ENCODE measurements around the gene NLRP10. TPM values are rescaled to one million over a fixed set of nuclear protein-coding genes. Genes with fewer than 3 reads are reported as not detected.

The NLRP10 gene
- not detected for polyA plus RNA-seq (2013, experiment 1 of 2)
- not detected for polyA plus RNA-seq (2013, experiment 2 of 2)

DNA sequence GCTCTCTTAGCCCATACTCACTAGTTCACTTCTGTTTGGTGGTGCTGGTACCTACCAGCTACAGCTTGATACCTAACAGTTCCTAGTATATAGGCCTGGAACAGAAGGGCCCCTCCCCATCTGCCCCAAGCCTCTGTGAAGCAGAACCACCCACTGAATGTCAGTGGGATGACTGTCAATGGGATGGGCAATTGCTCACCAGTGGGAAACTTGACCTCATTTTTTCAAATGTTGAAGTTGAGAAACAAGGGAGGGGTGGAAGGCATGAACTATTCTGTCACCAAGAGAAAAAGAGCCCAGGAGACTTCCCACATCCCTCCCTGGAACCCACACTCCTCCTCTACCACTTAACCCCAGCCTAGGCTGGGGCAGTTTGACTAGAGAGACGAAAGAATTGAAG lies at the start of gene NLRP10:
TSS of gene NLRP10 (minus strand) at position 62 of the 400 bp plus-strand sequence. CDS start 1,952 bp downstream, outside the sequence.
- no CpG with 5 or more reads among the region's 1 CpG for WGBS, 2 experiments (ENCODE audit: insufficient coverage in 2 of 2)
- Histone ChIP-seq H3K4me1 (ENCODE audit: control insufficient read depth, insufficient read depth, low read length, poor library complexity, severe bottlenecking) (peaks cover 6% of the 10 kb centered on the region), H3K9me3 (ENCODE audit: control insufficient read depth, low read length) (no peaks in the 10 kb centered on the region), H3K4me3 (ENCODE audit: extremely low read depth, insufficient read depth, low read length, poor library complexity, severe bottlenecking) (no peak within 1 kb of the TSS), H3K36me3 (ENCODE audit: control insufficient read depth, insufficient read depth, low read length) (no peaks in the 10 kb centered on the region), H3K27ac (ENCODE audit: low read depth, low read length, severe bottlenecking) (no peak within 1 kb of the TSS)

GRCh38 chr11:8013833-8014232 lies 48.6 kb upstream of the NLRP10 start:
- peaks cover 4% of the 10 kb centered on the region for H3K4me1 ChIP-seq (ENCODE audit: control insufficient read depth, insufficient read depth, low read length, poor library complexity, severe bottlenecking)
- H3K4me3 ChIP-seq (ENCODE audit: extremely low read depth, insufficient read depth, low read length, poor library complexity, severe bottlenecking), result no peak overlapping the region
- H3K27ac ChIP-seq (ENCODE audit: low read depth, low read length, severe bottlenecking), result no peak overlapping the region
- no peaks in the 10 kb centered on the region for H3K36me3 ChIP-seq (ENCODE audit: control insufficient read depth, insufficient read depth, low read length)
- WGBS, 2 experiments (ENCODE audit: insufficient coverage in 2 of 2), result 69 to 76% methylated on average over 3 of the region's 5 CpGs
- no peaks in the 10 kb centered on the region for H3K9me3 ChIP-seq (ENCODE audit: control insufficient read depth, low read length)

DNA sequence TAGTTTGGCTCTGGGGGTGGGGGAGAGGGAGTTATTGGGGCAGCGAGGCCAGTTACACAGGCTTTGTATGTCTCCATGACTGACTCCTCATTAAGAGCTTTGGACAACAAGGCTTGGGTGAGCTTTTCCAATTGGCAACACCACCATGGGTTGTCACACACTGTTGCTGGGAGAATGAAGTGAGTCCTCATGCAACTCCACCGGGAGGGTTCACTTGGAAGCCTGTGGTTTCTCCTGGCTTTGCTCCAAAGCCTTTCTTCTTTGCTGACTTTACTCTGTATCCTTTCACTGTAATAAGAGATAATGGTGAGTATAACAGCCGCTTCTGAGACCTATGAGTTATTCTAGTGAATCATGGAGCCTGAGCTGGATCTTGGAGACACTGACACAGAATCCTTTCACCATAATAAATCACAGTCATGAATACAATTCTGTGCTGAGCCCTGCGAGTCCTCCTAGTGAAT lies 46.8 kb upstream of the NLRP10 start:
- no peaks in the 10 kb centered on the region for H3K36me3 ChIP-seq (ENCODE audit: control insufficient read depth, insufficient read depth, low read length)
- H3K4me1 ChIP-seq (ENCODE audit: control insufficient read depth, insufficient read depth, low read length, poor library complexity, severe bottlenecking), result no peaks in the 10 kb centered on the region
- H3K4me3 ChIP-seq (ENCODE audit: extremely low read depth, insufficient read depth, low read length, poor library complexity, severe bottlenecking), result no peak overlapping the region
- no peak overlapping the region for H3K27ac ChIP-seq (ENCODE audit: low read depth, low read length, severe bottlenecking)
- no peaks in the 10 kb centered on the region for H3K9me3 ChIP-seq (ENCODE audit: control insufficient read depth, low read length)
- 77 to 92% methylated on average over 2 to 3 of the region's 4 CpGs for WGBS, 2 experiments (ENCODE audit: insufficient coverage in 2 of 2)

GRCh38 chr11:8011371-8011770 lies 46.1 kb upstream of the NLRP10 start:
- H3K36me3 ChIP-seq (ENCODE audit: control insufficient read depth, insufficient read depth, low read length), result no peaks in the 10 kb centered on the region
- H3K4me3 ChIP-seq (ENCODE audit: extremely low read depth, insufficient read depth, low read length, poor library complexity, severe bottlenecking), result no peak overlapping the region
- WGBS, 2 experiments (ENCODE audit: insufficient coverage in 2 of 2), result 100% methylated on average over 1 of the region's 2 CpGs; no CpG with 5 or more reads in 1 of the 2 experiments
- no peak overlapping the region for H3K27ac ChIP-seq (ENCODE audit: low read depth, low read length, severe bottlenecking)
- no peaks in the 10 kb centered on the region for H3K4me1 ChIP-seq (ENCODE audit: control insufficient read depth, insufficient read depth, low read length, poor library complexity, severe bottlenecking)
- no peaks in the 10 kb centered on the region for H3K9me3 ChIP-seq (ENCODE audit: control insufficient read depth, low read length)

DNA sequence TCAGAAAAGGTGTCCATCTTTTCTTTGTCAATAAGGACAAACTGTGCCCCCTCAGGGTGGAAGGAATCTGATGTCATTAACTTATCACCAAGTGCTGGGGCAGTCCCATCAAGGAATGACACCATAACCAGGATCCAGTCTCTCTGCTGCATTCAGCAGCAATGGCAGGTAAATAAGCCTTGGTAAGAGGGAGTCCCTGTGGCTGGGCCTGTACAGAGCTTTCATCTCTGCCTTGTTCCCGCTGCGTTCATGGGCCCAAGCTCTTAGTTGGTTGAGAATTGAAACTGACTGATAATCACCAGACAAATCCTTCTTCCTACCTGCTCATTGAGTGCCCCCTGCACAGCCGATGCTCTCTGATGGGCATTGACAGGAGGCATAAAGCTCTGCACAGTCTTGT lies 44.6 kb upstream of the NLRP10 start:
- no peaks in the 10 kb centered on the region for H3K36me3 ChIP-seq (ENCODE audit: control insufficient read depth, insufficient read depth, low read length)
- H3K4me1 ChIP-seq (ENCODE audit: control insufficient read depth, insufficient read depth, low read length, poor library complexity, severe bottlenecking), result no peaks in the 10 kb centered on the region
- WGBS, 2 experiments (ENCODE audit: insufficient coverage in 2 of 2), result 96% methylated on average over 3 of the region's 3 CpGs; no CpG with 5 or more reads in 1 of the 2 experiments
- H3K27ac ChIP-seq (ENCODE audit: low read depth, low read length, severe bottlenecking), result no peak overlapping the region
- H3K9me3 ChIP-seq (ENCODE audit: control insufficient read depth, low read length), result no peaks in the 10 kb centered on the region
- H3K4me3 ChIP-seq (ENCODE audit: extremely low read depth, insufficient read depth, low read length, poor library complexity, severe bottlenecking), result no peak overlapping the region

GRCh38 chr11:8008212-8008611 lies 43.0 kb upstream of the NLRP10 start:
- Histone ChIP-seq H3K36me3 (ENCODE audit: control insufficient read depth, insufficient read depth, low read length) (no peaks in the 10 kb centered on the region), H3K4me3 (ENCODE audit: extremely low read depth, insufficient read depth, low read length, poor library complexity, severe bottlenecking) (no peak overlapping the region), H3K4me1 (ENCODE audit: control insufficient read depth, insufficient read depth, low read length, poor library complexity, severe bottlenecking) (no peaks in the 10 kb centered on the region), H3K27ac (ENCODE audit: low read depth, low read length, severe bottlenecking) (no peak overlapping the region), H3K9me3 (ENCODE audit: control insufficient read depth, low read length) (no peaks in the 10 kb centered on the region)
- WGBS, 2 experiments (ENCODE audit: insufficient coverage in 2 of 2), result 40% methylated on average over 1 of the region's 4 CpGs; no CpG with 5 or more reads in 1 of the 2 experiments

GRCh38 chr11:8006349-8006977 lies 41.2 kb upstream of the NLRP10 start:
- no peaks in the 10 kb centered on the region for H3K9me3 ChIP-seq (ENCODE audit: control insufficient read depth, low read length)
- H3K4me3 ChIP-seq (ENCODE audit: extremely low read depth, insufficient read depth, low read length, poor library complexity, severe bottlenecking), result no peak overlapping the region
- no peaks in the 10 kb centered on the region for H3K4me1 ChIP-seq (ENCODE audit: control insufficient read depth, insufficient read depth, low read length, poor library complexity, severe bottlenecking)
- H3K36me3 ChIP-seq (ENCODE audit: control insufficient read depth, insufficient read depth, low read length), result no peaks in the 10 kb centered on the region
- H3K27ac ChIP-seq (ENCODE audit: low read depth, low read length, severe bottlenecking), result no peak overlapping the region

- H3K4me3 ChIP-seq (ENCODE audit: extremely low read depth, insufficient read depth, low read length, poor library complexity, severe bottlenecking), result no peak overlapping the region
- no peaks in the 10 kb centered on the region for H3K9me3 ChIP-seq (ENCODE audit: control insufficient read depth, low read length)
- H3K36me3 ChIP-seq (ENCODE audit: control insufficient read depth, insufficient read depth, low read length), result no peaks in the 10 kb centered on the region
- no peak overlapping the region for H3K27ac ChIP-seq (ENCODE audit: low read depth, low read length, severe bottlenecking)
- no peaks in the 10 kb centered on the region for H3K4me1 ChIP-seq (ENCODE audit: control insufficient read depth, insufficient read depth, low read length, poor library complexity, severe bottlenecking)
These were observed 40.3 kb upstream of the NLRP10 start for GRCh38 chr11:8005556-8005955.

GRCh38 chr11:8004008-8004407 lies 38.8 kb upstream of the NLRP10 start:
- WGBS, 2 experiments (ENCODE audit: insufficient coverage in 2 of 2), result 71 to 100% methylated on average over 1 of the region's 2 CpGs
- no peaks in the 10 kb centered on the region for H3K4me1 ChIP-seq (ENCODE audit: control insufficient read depth, insufficient read depth, low read length, poor library complexity, severe bottlenecking)
- no peaks in the 10 kb centered on the region for H3K9me3 ChIP-seq (ENCODE audit: control insufficient read depth, low read length)
- H3K4me3 ChIP-seq (ENCODE audit: extremely low read depth, insufficient read depth, low read length, poor library complexity, severe bottlenecking), result no peak overlapping the region
- peaks cover 10% of the 10 kb centered on the region for H3K36me3 ChIP-seq (ENCODE audit: control insufficient read depth, insufficient read depth, low read length)
- no peak overlapping the region for H3K27ac ChIP-seq (ENCODE audit: low read depth, low read length, severe bottlenecking)

- WGBS, 2 experiments (ENCODE audit: insufficient coverage in 2 of 2), result 85 to 91% methylated on average over 5 to 6 of the region's 7 CpGs
- no peak overlapping the region for H3K4me3 ChIP-seq (ENCODE audit: extremely low read depth, insufficient read depth, low read length, poor library complexity, severe bottlenecking)
These were observed 37.9 kb upstream of the NLRP10 start for GRCh38 chr11:8003187-8003586.

DNA sequence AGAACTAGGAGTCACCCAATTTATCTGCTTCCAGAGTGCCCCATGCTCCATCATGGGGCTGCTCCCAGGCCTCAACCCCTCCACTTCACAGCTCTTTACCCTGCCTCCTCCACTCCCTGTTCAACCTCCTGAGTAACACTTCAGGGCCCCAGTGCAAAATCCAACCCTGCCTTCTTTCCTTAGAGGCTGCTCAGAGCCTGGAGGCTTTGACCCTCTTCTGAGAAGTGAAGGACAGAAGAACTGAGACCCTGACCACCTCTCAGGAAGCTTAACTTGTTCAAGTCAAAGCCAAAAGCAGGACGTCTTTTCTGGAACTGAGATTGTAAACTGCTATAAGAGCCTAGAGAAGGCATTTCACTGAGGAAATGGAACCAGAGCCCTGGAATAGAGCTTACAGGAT lies 37.4 kb upstream of the NLRP10 start:
- 82 to 100% methylated on average over 1 of the region's 1 CpG for WGBS, 2 experiments (ENCODE audit: insufficient coverage in 2 of 2)
- H3K4me3 ChIP-seq (ENCODE audit: extremely low read depth, insufficient read depth, low read length, poor library complexity, severe bottlenecking), result no peak overlapping the region
- H3K27ac ChIP-seq (ENCODE audit: low read depth, low read length, severe bottlenecking), result no peak overlapping the region
- H3K4me1 ChIP-seq (ENCODE audit: control insufficient read depth, insufficient read depth, low read length, poor library complexity, severe bottlenecking), result no peaks in the 10 kb centered on the region
- H3K9me3 ChIP-seq (ENCODE audit: control insufficient read depth, low read length), result no peaks in the 10 kb centered on the region
- peaks cover 23% of the 10 kb centered on the region for H3K36me3 ChIP-seq (ENCODE audit: control insufficient read depth, insufficient read depth, low read length)

More at GRCh38 chr11:8003187-8003586, 37.9 kb upstream of the NLRP10 start:
- H3K4me1 ChIP-seq (ENCODE audit: control insufficient read depth, insufficient read depth, low read length, poor library complexity, severe bottlenecking), result no peaks in the 10 kb centered on the region
- H3K9me3 ChIP-seq (ENCODE audit: control insufficient read depth, low read length), result no peaks in the 10 kb centered on the region
- peaks cover 18% of the 10 kb centered on the region for H3K36me3 ChIP-seq (ENCODE audit: control insufficient read depth, insufficient read depth, low read length)
- H3K27ac ChIP-seq (ENCODE audit: low read depth, low read length, severe bottlenecking), result no peak overlapping the region
